GM19240 (cell line): ENCODE data around the gene ZNF575.
"Not testable (repeated sequence)": the region's sequence is repeated elsewhere in the genome, so short reads cannot be mapped to it uniquely, and the experiment has no call there.

ENCODE experiments used
- DNase-seq: peaks from one replicate; pipeline ENCODE4 v3.0.0; 2011; ENCODE audit warnings: low spot score; ENCODE audit not compliant: insufficient read length

Gene ZNF575

GRCh38 chr19:43510713-43511112 lies 22.3 kb upstream of the ZNF575 start:
- DNase-seq = no peak

GRCh38 chr19:43511324-43511723 lies 21.7 kb upstream of the ZNF575 start:
- no peak for DNase-seq

- not testable (repeated sequence) for DNase-seq
These were observed 20.6 kb upstream of the ZNF575 start for GRCh38 chr19:43512399-43512798.

- DNase-seq = no peak
These were observed 14.9 kb upstream of the ZNF575 start for GRCh38 chr19:43518051-43518450.

- DNase-seq = peak; percentile 54
These were observed 13.4 kb upstream of the ZNF575 start for GRCh38 chr19:43519436-43520088.

- DNase-seq = no peak
These were observed 10.1 kb upstream of the ZNF575 start for GRCh38 chr19:43522929-43523328.

- not testable (repeated sequence) for DNase-seq
These were observed 9.3 kb upstream of the ZNF575 start for GRCh38 chr19:43523696-43524095.

- DNase-seq = no peak
These were observed 7.8 kb upstream of the ZNF575 start for GRCh38 chr19:43524922-43525835.

- no peak for DNase-seq
These were observed 6.9 kb upstream of the ZNF575 start for GRCh38 chr19:43525836-43526771.

GRCh38 chr19:43526884-43527859 lies 5.8 kb upstream of the ZNF575 start, which contains the start of gene ETHE1:
Gene ETHE1, minus strand, starts transcription at chr19:43527201. Its CDS starts 24 bp downstream, at chr19:43527177.
- DNase-seq = peak; percentile 45

- no peak for DNase-seq
These were observed 4.9 kb upstream of the ZNF575 start for GRCh38 chr19:43527860-43528622.

GRCh38 chr19:43532571-43532961 lies 422 bp upstream of the ZNF575 start:
- DNase-seq = peak; percentile 31

GRCh38 chr19:43533546-43534304 lies 737 bp downstream of the ZNF575 start:
- peak; percentile 96 for DNase-seq

- DNase-seq = no peak
These were observed 1.4 kb downstream of the ZNF575 start for GRCh38 chr19:43534305-43534815.

- DNase-seq = no peak
These were observed 2.1 kb downstream of the ZNF575 start for GRCh38 chr19:43534816-43535761.

- DNase-seq = no peak
These were observed 5.9 kb downstream of the ZNF575 start for GRCh38 chr19:43538922-43539321.

GRCh38 chr19:43540381-43540780 lies 7.4 kb downstream of the ZNF575 start:
- no peak for DNase-seq
